GM12892 (cell line): Measurements from ENCODE around the gene TCIRG1.

Experiments
- POLR2A ChIP-seq: IDR thresholded peaks from 2 replicates; pipeline ENCODE4 v1.6.1; 2011; ENCODE audit warnings: low read depth, low read length, control low read depth
- POLR2AphosphoS5 ChIP-seq: IDR thresholded peaks from 2 replicates; pipeline ENCODE4 v1.6.1; 2011; ENCODE audit warnings: low read depth, low read length, control low read depth
- TAF1 ChIP-seq: IDR thresholded peaks from 2 replicates; pipeline ENCODE4 v1.6.1; 2011; ENCODE audit warnings: low read depth, mild to moderate bottlenecking, control low read depth, low read length, borderline replicate concordance

GRCh38 chr11:68022531-68022930 is 16.3 kb upstream of the TCIRG1 start:
- TF ChIP-seq POLR2A (no peak), TAF1 (no peak), POLR2AphosphoS5 (no peak)
